HCT116 (cell line): ENCODE measurements around the gene GLO1. TPM values are rescaled to one million over a fixed set of nuclear protein-coding genes. Genes with fewer than 3 reads are reported as not detected.

Experiments used
- ATAC-seq: fragments of 200-7000 bp; cut with Tn5 transposase; 2 replicates; pipeline ENCODE4 v1.9.1; 2020; ENCODE audit warnings: mild to moderate bottlenecking, moderate library complexity
- BruUV-seq: library from RNA; stranded (reverse); fragments of 400-500 nt; replicated peaks from 2 replicates; lab custom pipeline; 2021; lab: Mats Ljungman, UMichigan
- CTCF ChIA-PET: fragments of 300-600 bp; sonication (Branson Sonifier 250); formaldehyde crosslinking; loops from one replicate; lab custom pipeline; 2021; ENCODE audit warnings: antibody characterized with exemption; lab: Charles Lee
- POLR2A ChIA-PET: fragments of 300-600, 350-600 bp; sonication (Branson Sonifier 250); formaldehyde crosslinking; loops from one replicate; lab custom pipeline; 2021; ENCODE audit warnings: antibody characterized with exemption; lab: Charles Lee
- RAD21 ChIA-PET, 2 experiments: fragments of 300-600 bp; sonication (Branson Sonifier 250); formaldehyde crosslinking; loops; one replicate each; lab custom pipeline; 2023; ENCODE audit warnings: low total read pairs in 2 of 2; ENCODE audit not compliant: uncharacterized antibody in 2 of 2, unreplicated experiment in 2 of 2, low non-redundant PET in 1 of 2; lab: Charles Lee
- DNase-seq: peaks from one replicate; pipeline ENCODE4 v3.0.0-alpha.2; 2010; ENCODE audit warnings: low read depth, low spot score
- H2AFZ ChIP-seq: fragments of 200-600 bp; shearing (Covaris generic), sonication (generic); 2 replicates; pipeline ENCODE4 v1.6.1; 2017; ENCODE audit warnings: low read depth, mixed run types, mixed read lengths, antibody characterized with exemption, low read length; ENCODE audit not compliant: poor library complexity, severe bottlenecking
- H3K27ac ChIP-seq: 2 replicates; pipeline ENCODE4 v1.5.1; 2012; ENCODE audit warnings: low read depth, low read length
- H3K27me3 ChIP-seq: fragments of 200-600 bp; sonication (generic); 2 replicates; pipeline ENCODE4 v1.6.1; 2016; ENCODE audit warnings: mixed run types, low read length, mixed read lengths; ENCODE audit not compliant: insufficient read depth
- H3K36me3 ChIP-seq, 2 experiments: fragments of 200-500 bp in 1 of 2; fragments of 200-600 bp in 1 of 2; sonication (Bioruptor generic) in 1 of 2; sonication (generic) in 1 of 2; 2 replicates each; pipeline versions ENCODE4 v1.5.1 to v1.6.1; 2014 to 2016; ENCODE audit warnings: low read length in 2 of 2, inconsistent platforms in 1 of 2, mixed read lengths in 1 of 2, mixed run types in 1 of 2; ENCODE audit not compliant: insufficient read depth in 2 of 2, control insufficient read depth in 1 of 2
- H3K4me1 ChIP-seq, 2 experiments: fragments of 200-600 bp in 1 of 2; sonication (generic) in 1 of 2; 2 replicates each; pipeline versions ENCODE4 v1.5.1 to v1.6.1; 2012 to 2017; ENCODE audit warnings: low read length in 2 of 2, inconsistent platforms in 1 of 2, mild to moderate bottlenecking in 1 of 2, mixed read lengths in 1 of 2, mixed run types in 1 of 2, moderate library complexity in 1 of 2; ENCODE audit not compliant: insufficient read depth in 2 of 2, control insufficient read depth in 1 of 2
- H3K4me2 ChIP-seq: fragments of 200-600 bp; sonication (generic); 2 replicates; pipeline ENCODE4 v1.6.1; 2017; ENCODE audit warnings: mixed run types, low read length, mixed read lengths
- H3K4me3 ChIP-seq, 2 experiments: fragments of 200-600 bp in 1 of 2; sonication (generic) in 1 of 2; replicated peaks in 1 of 2; 2 replicates each; pipeline ENCODE4 v1.5.1; 2011 to 2016; ENCODE audit warnings: low read length in 2 of 2, control low read depth in 1 of 2, low read depth in 1 of 2, mild to moderate bottlenecking in 1 of 2, mixed read lengths in 1 of 2, mixed run types in 1 of 2
- H3K79me2 ChIP-seq: fragments of 200-600 bp; sonication (generic); 2 replicates; pipeline ENCODE4 v1.6.1; 2017; ENCODE audit warnings: mild to moderate bottlenecking, mixed run types, low read length, moderate library complexity, mixed read lengths; ENCODE audit not compliant: insufficient read depth
- H3K9ac ChIP-seq: fragments of 200-600 bp; sonication (generic); 2 replicates; pipeline ENCODE4 v1.6.1; 2016; ENCODE audit warnings: low read length, mixed read lengths
- H3K9me2 ChIP-seq: fragments of 200-600 bp; sonication (generic), shearing (Covaris generic); 2 replicates; pipeline ENCODE4 v1.6.1; 2017; ENCODE audit warnings: mixed run types, mild to moderate bottlenecking, moderate library complexity; ENCODE audit not compliant: insufficient read depth
- H3K9me3 ChIP-seq, 2 experiments: fragments of 200-500 bp in 1 of 2; fragments of 200-600 bp in 1 of 2; sonication (Bioruptor generic) in 1 of 2; sonication (generic) in 1 of 2; 2 replicates each; pipeline ENCODE4 v1.6.1; 2014 to 2017; ENCODE audit warnings: low read length in 2 of 2, mixed read lengths in 2 of 2, inconsistent platforms in 1 of 2, low read depth in 1 of 2, mild to moderate bottlenecking in 1 of 2, mixed run types in 1 of 2, moderate library complexity in 1 of 2; ENCODE audit not compliant: control insufficient read depth in 1 of 2, insufficient read depth in 1 of 2
- H4K20me1 ChIP-seq: fragments of 200-600 bp; sonication (generic), shearing (Covaris generic); 2 replicates; pipeline ENCODE4 v1.6.1; 2017; ENCODE audit warnings: mixed run types, mild to moderate bottlenecking, moderate library complexity; ENCODE audit not compliant: insufficient read depth
- POLR2A ChIP-seq: IDR thresholded peaks from 2 replicates; pipeline ENCODE4 v1.7.0; 2011; ENCODE audit warnings: borderline replicate concordance; ENCODE audit not compliant: insufficient read depth, insufficient read length; ENCODE audit errors: extremely low read depth
- SIN3A ChIP-seq: IDR thresholded peaks from 2 replicates; pipeline ENCODE4 v1.6.1; 2012; ENCODE audit warnings: low read depth
- YY1 ChIP-seq: IDR thresholded peaks from 2 replicates; pipeline ENCODE4 v1.6.1; 2011; ENCODE audit warnings: low read length, low read depth, moderate library complexity, mild to moderate bottlenecking; ENCODE audit not compliant: insufficient replicate concordance; ENCODE audit errors: extremely low read depth
- intact Hi-C: fragments of 100-400 bp; cut with micrococcal nuclease; formaldehyde crosslinking; loops from 2 replicates; pipeline ENCODE4 v1.10.0; 2022
- total RNA-seq: library from RNA; stranded (reverse); gene quantifications from one replicate; pipeline ENCODE4 v1.2.1, GENCODE V29; 2021; ENCODE audit not compliant: unreplicated experiment
- TF ChIP-seq, protein P1 (sequence below): IDR thresholded peaks from 2 replicates; pipeline ENCODE4 v1.6.1; 2012; ENCODE audit warnings: low read depth
- TF ChIP-seq, protein P2 (sequence below): IDR thresholded peaks from 2 replicates; pipeline ENCODE4 v1.6.1; 2012

The GLO1 gene
- total RNA-seq, 1 experiment from 2014 or later: 191 TPM

DNA sequence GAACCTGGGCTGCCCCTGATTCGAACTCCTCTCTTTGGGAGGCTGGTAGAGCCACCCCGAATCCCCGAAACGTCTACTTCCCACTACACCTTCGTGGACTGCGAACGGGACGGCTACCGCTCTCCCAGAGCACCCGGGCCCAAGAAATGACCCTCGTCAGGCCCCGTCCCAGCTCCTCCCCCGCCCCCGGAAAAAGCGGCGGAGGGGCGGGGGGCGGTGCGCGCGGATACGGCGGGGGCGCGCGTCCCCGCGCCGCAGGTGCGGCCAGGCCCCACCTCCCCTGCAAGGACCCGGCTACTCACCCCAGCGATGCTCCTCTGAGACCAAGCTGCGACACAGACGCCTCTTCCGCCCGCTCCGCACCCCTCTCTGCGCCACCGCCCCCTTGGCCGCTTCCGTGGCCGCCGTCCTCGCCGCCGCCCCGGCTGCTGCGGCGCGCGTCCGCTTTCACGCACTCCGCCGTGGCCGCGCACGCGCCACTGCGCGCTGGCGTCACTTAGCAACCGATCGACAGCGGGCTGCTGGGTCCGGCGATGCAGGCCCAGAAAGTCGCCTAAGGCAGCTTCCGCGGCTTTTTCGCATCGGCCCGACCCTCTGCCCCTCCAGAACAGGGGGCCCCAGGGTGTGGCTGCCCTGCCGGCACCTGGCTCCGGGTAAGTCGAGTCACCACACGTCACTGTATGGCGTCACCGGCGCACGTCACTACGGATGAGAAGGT, 63.3 kb downstream of the GLO1 start, which contains the start of gene BTBD9 (continued):
- TF ChIP-seq, protein P1, sequence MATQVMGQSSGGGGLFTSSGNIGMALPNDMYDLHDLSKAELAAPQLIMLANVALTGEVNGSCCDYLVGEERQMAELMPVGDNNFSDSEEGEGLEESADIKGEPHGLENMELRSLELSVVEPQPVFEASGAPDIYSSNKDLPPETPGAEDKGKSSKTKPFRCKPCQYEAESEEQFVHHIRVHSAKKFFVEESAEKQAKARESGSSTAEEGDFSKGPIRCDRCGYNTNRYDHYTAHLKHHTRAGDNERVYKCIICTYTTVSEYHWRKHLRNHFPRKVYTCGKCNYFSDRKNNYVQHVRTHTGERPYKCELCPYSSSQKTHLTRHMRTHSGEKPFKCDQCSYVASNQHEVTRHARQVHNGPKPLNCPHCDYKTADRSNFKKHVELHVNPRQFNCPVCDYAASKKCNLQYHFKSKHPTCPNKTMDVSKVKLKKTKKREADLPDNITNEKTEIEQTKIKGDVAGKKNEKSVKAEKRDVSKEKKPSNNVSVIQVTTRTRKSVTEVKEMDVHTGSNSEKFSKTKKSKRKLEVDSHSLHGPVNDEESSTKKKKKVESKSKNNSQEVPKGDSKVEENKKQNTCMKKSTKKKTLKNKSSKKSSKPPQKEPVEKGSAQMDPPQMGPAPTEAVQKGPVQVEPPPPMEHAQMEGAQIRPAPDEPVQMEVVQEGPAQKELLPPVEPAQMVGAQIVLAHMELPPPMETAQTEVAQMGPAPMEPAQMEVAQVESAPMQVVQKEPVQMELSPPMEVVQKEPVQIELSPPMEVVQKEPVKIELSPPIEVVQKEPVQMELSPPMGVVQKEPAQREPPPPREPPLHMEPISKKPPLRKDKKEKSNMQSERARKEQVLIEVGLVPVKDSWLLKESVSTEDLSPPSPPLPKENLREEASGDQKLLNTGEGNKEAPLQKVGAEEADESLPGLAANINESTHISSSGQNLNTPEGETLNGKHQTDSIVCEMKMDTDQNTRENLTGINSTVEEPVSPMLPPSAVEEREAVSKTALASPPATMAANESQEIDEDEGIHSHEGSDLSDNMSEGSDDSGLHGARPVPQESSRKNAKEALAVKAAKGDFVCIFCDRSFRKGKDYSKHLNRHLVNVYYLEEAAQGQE: no peak
- peak; percentile 14 for TF ChIP-seq YY1
- peak; percentile 30 for TF ChIP-seq POLR2A

DNA sequence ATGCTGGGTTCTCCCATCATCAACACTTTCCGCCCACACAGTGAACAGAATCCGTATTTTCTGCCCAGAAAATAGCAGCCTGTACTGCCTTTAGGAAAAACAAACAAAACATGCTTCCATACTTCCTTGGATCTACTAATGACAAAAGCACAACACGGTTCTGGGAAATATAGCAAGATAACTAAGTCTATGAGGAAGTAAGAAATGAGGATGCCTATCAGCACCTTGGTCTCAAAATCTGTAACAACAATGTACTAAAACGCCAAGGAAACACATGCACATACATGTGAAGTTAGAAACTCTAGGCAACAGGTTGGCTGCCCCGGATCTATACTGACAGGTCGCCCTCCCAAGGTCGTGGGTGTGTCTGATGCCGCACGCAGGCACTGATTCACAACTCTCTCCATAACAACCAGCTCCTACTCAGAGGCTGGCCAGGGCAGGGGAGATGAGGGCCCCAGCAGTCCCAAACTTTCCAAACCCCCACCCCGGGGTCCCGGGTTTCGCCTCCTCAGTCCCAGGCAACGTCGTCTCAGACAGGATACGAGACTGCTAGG, 63.9 kb downstream of the GLO1 start:
- Histone ChIP-seq H2AFZ (no peak overlapping the region), H3K4me1 (peaks cover 12 to 25% of the 10 kb centered on the region in 2 experiments; a peak in 3 of 4 replicates), H3K9me2 (no peaks in the 10 kb centered on the region), H3K27ac (peak overlapping the region; percentile 89), H4K20me1 (no peaks in the 10 kb centered on the region), H3K4me2 (peak overlapping the region; percentile 79), H3K9me3 (no peaks in the 10 kb centered on the region), H3K36me3 (no peaks in the 10 kb centered on the region), H3K79me2 (no peaks in the 10 kb centered on the region; the same call in 1 of the 2 replicates), H3K4me3 (peak overlapping the region; percentile 83 to 86)
- DNase-seq (peak; percentile 3), ATAC-seq (peak; percentile 64)
- intact Hi-C loops: no loop called here
- ChIA-PET POLR2A (interaction anchor here (0.6 to 0.7 kb wide), 2 partner anchors 29 to 275 kb away, joined by 3 read pairs; no protein-coding TSS in a partner anchor), CTCF (interaction anchor here (0.6 to 0.7 kb wide), 2 partner anchors 14 to 68 kb away, joined by 3 read pairs; no protein-coding TSS in a partner anchor), RAD21 (no interaction called here)
- BruUV-seq: no TSS peak
- TF ChIP-seq, protein P2, sequence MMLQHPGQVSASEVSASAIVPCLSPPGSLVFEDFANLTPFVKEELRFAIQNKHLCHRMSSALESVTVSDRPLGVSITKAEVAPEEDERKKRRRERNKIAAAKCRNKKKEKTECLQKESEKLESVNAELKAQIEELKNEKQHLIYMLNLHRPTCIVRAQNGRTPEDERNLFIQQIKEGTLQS: no peak
- TF ChIP-seq SIN3A: 0 out of 2 replicates have a peak, but pooled peaks have one; percentile 13
- TF ChIP-seq, all 23 proteins: peak for 1
- Histone ChIP-seq H3K9ac (peak overlapping the region; percentile 75), H3K27me3 (no peaks in the 10 kb centered on the region)
